ENCODE measurements around the gene SLC12A3. TPM values are rescaled to one million over a fixed set of nuclear protein-coding genes. Genes with fewer than 3 reads are reported as not detected.

SLC12A3 gene
- total RNA-seq, 1 donor from 2014 or later, result 5.0 TPM

DNA sequence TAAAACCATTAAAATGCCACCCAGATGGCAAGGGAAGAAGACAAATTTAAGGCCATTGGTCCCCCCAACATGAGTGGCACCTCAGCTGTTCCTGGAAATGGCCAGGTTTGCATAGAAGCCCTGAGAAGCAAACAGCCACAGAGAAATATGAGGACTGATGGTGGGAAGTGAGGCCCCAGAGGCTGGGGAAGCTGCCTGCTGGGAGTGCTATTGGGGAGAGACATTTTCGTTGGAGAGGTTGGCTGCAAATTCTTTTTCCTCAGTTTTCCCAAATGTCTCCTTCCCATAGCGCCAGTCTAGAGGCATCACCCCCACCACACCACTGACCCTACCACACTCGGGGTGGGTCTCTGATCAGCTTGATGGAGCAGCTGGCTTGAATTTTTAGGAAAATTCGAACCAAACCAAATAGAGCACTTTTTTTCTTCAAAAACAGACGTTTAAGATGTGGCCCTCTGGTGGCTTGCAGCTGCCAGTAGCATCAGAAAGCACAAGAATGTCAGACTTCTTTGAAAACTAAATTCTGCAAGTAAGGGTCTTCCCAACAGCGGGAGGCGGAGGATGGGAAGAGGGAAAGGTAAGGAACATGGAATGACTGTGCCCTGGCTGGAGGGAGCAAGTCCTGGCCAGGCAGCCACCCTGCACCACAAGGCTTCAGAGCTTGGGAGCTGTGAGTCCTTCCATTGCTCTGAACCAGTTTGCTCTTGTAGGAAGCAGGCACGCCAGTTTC lies 13.2 kb upstream of the SLC12A3 start:
- ATAC-seq (ENCODE audit: low read depth), result no peak
- ChIA-PET POLR2A (interaction anchor here (0.6 to 0.7 kb wide), 2 partner anchors 51 to 107 kb away, joined by 4 to 9 read pairs; no protein-coding TSS in a partner anchor), CTCF (interaction anchor here (1.4 kb wide), 1 partner anchor 112 kb away, joined by 3 read pairs; no protein-coding TSS in a partner anchor)
- Mint-ChIP-seq H3K27ac (no peak overlapping the region), H3K27me3 (no peaks in the 10 kb centered on the region), H3K4me3 (no peak overlapping the region), H3K4me1 (peaks cover 20% of the 10 kb centered on the region), H3K9me3 (no peaks in the 10 kb centered on the region), H3K36me3 (ENCODE audit: low read depth) (no peaks in the 10 kb centered on the region)
- no peak for DNase-seq
- no peak for TF ChIP-seq CTCF (IDR thresholded peaks at IDR 0.05)
- intact Hi-C loops (cut with micrococcal nuclease), result no loop called here

- ChIA-PET CTCF (no interaction called here), POLR2A (interaction anchor here (0.7 kb wide), 1 partner anchor 108 kb away, joined by 9 read pairs; no protein-coding TSS in a partner anchor)
- Mint-ChIP-seq H3K4me3 (no peak overlapping the region), H3K27me3 (no peaks in the 10 kb centered on the region), H3K27ac (no peak overlapping the region), H3K36me3 (ENCODE audit: low read depth) (no peaks in the 10 kb centered on the region), H3K9me3 (no peaks in the 10 kb centered on the region), H3K4me1 (peaks cover 15% of the 10 kb centered on the region)
- ATAC-seq (ENCODE audit: low read depth) (no peak), DNase-seq (no peak)
- intact Hi-C loops (cut with micrococcal nuclease), result no loop called here
- no peak for TF ChIP-seq CTCF (IDR thresholded peaks at IDR 0.05)
These were observed 12.6 kb upstream of the SLC12A3 start for GRCh38 chr16:56852401-56852730.

- no peak for ATAC-seq (ENCODE audit: low read depth)
- peaks cover 9% of the 10 kb centered on the region for H3K4me1 Mint-ChIP-seq
- no peaks in the 10 kb centered on the region for H3K9me3 Mint-ChIP-seq
- no peak for DNase-seq
- H3K36me3 Mint-ChIP-seq (ENCODE audit: low read depth), result no peaks in the 10 kb centered on the region
- POLR2A ChIA-PET, result interaction anchor here (0.7 kb wide), 2 partner anchors 58 to 84 kb away, joined by 3 to 4 read pairs; no protein-coding TSS in a partner anchor
- H3K4me3 Mint-ChIP-seq, result no peak overlapping the region
- H3K27me3 Mint-ChIP-seq, result no peaks in the 10 kb centered on the region
- no peak for TF ChIP-seq CTCF (IDR thresholded peaks at IDR 0.05)
- CTCF ChIA-PET, result no interaction called here
- H3K27ac Mint-ChIP-seq, result no peak overlapping the region
- intact Hi-C loops (cut with micrococcal nuclease), result no loop called here
These were observed 12.0 kb upstream of the SLC12A3 start for GRCh38 chr16:56852968-56853367.

- ATAC-seq (ENCODE audit: low read depth) (no peak), DNase-seq (no peak)
- POLR2A ChIA-PET, result interaction anchor here (0.6 to 1.8 kb wide), 2 partner anchors 62 to 83 kb away, joined by 3 to 4 read pairs; no protein-coding TSS in a partner anchor
- Mint-ChIP-seq H3K9me3 (no peaks in the 10 kb centered on the region), H3K27ac (no peak overlapping the region), H3K36me3 (ENCODE audit: low read depth) (no peaks in the 10 kb centered on the region), H3K4me1 (peaks cover 9% of the 10 kb centered on the region), H3K27me3 (no peaks in the 10 kb centered on the region), H3K4me3 (no peak overlapping the region)
- intact Hi-C loops (cut with micrococcal nuclease), result no loop called here
- TF ChIP-seq CTCF (IDR thresholded peaks at IDR 0.05), result no peak
- CTCF ChIA-PET, result no interaction called here
These were observed 9.8 kb upstream of the SLC12A3 start for GRCh38 chr16:56855201-56855600.

- Mint-ChIP-seq H3K9me3 (no peaks in the 10 kb centered on the region), H3K4me1 (peaks cover 16% of the 10 kb centered on the region), H3K27me3 (no peaks in the 10 kb centered on the region), H3K27ac (no peak overlapping the region), H3K36me3 (ENCODE audit: low read depth) (no peaks in the 10 kb centered on the region), H3K4me3 (no peak overlapping the region)
- ChIA-PET CTCF (interaction anchor here (1.0 kb wide), 1 partner anchor 95 kb away, joined by 3 read pairs; no protein-coding TSS in a partner anchor), POLR2A (interaction anchor here (1.8 kb wide), 1 partner anchor 83 kb away, joined by 4 read pairs; no protein-coding TSS in a partner anchor)
- no peak for ATAC-seq (ENCODE audit: low read depth)
- no peak for DNase-seq
- intact Hi-C loops (cut with micrococcal nuclease), result no loop called here
- no peak for TF ChIP-seq CTCF (IDR thresholded peaks at IDR 0.05)
These were observed 9.1 kb upstream of the SLC12A3 start for GRCh38 chr16:56855946-56856345.

All from activated B cell treated with CpG ODN at 0.5 μM for 24 hours (primary cell).